Mesothelial cell of epicardium (in vitro differentiated cells): Measurements from ENCODE around the gene HLA-DQA1. TPM values are rescaled to one million over a fixed set of nuclear protein-coding genes. Genes with fewer than 3 reads are reported as not detected.
"Not testable (repeated sequence)": the region's sequence is repeated elsewhere in the genome, so short reads cannot be mapped to it uniquely, and the experiment has no call there.

Experiments used
- DNase-seq, 2 experiments: peaks; one replicate each; pipeline ENCODE4 v3.0.0; 2021; ENCODE audit warnings: low spot score in 2 of 2; ENCODE audit not compliant: unreplicated experiment in 2 of 2
- H3K27ac Mint-ChIP-seq: 2 replicates; pipeline ENCODE4 v1.8.0; 2021; ENCODE audit warnings: mixed read lengths
- H3K27me3 Mint-ChIP-seq: 2 replicates; pipeline ENCODE4 v1.8.0; 2021; ENCODE audit warnings: low read depth, mixed read lengths
- H3K36me3 Mint-ChIP-seq: 2 replicates; pipeline ENCODE4 v1.8.0; 2021; ENCODE audit warnings: mixed read lengths
- H3K4me1 Mint-ChIP-seq: 2 replicates; pipeline ENCODE4 v1.8.0; 2021; ENCODE audit warnings: mixed read lengths
- H3K4me3 Mint-ChIP-seq: 2 replicates; pipeline ENCODE4 v1.8.0; 2021; ENCODE audit warnings: mild to moderate bottlenecking, moderate library complexity, mixed read lengths
- H3K9me3 Mint-ChIP-seq: 2 replicates; pipeline ENCODE4 v1.8.0; 2021; ENCODE audit warnings: mixed read lengths
- CTCF ChIP-seq: fragments of 200-600 bp; sonication (generic); IDR thresholded peaks from one replicate; pipeline ENCODE4 v1.5.0; 2021; ENCODE audit warnings: antibody characterized with exemption; ENCODE audit not compliant: unreplicated experiment
- total RNA-seq: library from RNA; stranded (reverse); gene quantifications from 3 replicates; pipeline ENCODE4 v1.2.1, GENCODE V29; 2021

The HLA-DQA1 gene
- not detected in 3 replicates for total RNA-seq

GRCh38 chr6:32637219-32637880 is at the start of gene HLA-DQA1:
Gene HLA-DQA1 (plus strand): TSS chr6:32637406. CDS start chr6:32637459, 53 bp downstream.
- no peak for DNase-seq
- Mint-ChIP-seq H3K4me3 (no peak within 1 kb of the TSS), H3K4me1 (peaks cover 2% of the 10 kb centered on the region), H3K9me3 (no peaks in the 10 kb centered on the region), H3K27me3 (peaks cover 4% of the 10 kb centered on the region), H3K27ac (no peak within 1 kb of the TSS), H3K36me3 (no peaks in the 10 kb centered on the region)
- TF ChIP-seq CTCF = no peak

- no peaks in the 10 kb centered on the region for H3K9me3 Mint-ChIP-seq
- TF ChIP-seq CTCF = no peak
- no peak overlapping the region for H3K27ac Mint-ChIP-seq
- no peaks in the 10 kb centered on the region for H3K36me3 Mint-ChIP-seq
- no peak for DNase-seq
- peaks cover 11% of the 10 kb centered on the region for H3K4me1 Mint-ChIP-seq
- H3K27me3 Mint-ChIP-seq = peaks cover 32% of the 10 kb centered on the region
- H3K4me3 Mint-ChIP-seq = no peak overlapping the region
Observed at GRCh38 chr6:32588156-32588555, 49.0 kb upstream of the HLA-DQA1 start.

- Mint-ChIP-seq H3K27me3 (peaks cover 22% of the 10 kb centered on the region), H3K4me3 (no peak within 1 kb of the TSS)
- no peak for DNase-seq
Observed at GRCh38 chr6:32589596-32590449, 47.4 kb upstream of the HLA-DQA1 start, which contains the start of gene HLA-DRB1. Gene HLA-DRB1 (minus strand): TSS chr6:32589848. CDS start chr6:32589742, 106 bp downstream.

GRCh38 chr6:32590713-32591112 is 46.5 kb upstream of the HLA-DQA1 start:
- H3K9me3 Mint-ChIP-seq, H3K27ac Mint-ChIP-seq, H3K4me3 Mint-ChIP-seq, H3K36me3 Mint-ChIP-seq, DNase-seq, H3K4me1 Mint-ChIP-seq: not testable (repeated sequence)
- H3K27me3 Mint-ChIP-seq = peaks cover 16% of the 10 kb centered on the region

More at GRCh38 chr6:32589596-32590449, 47.4 kb upstream of the HLA-DQA1 start, which contains the start of gene HLA-DRB1:
- Mint-ChIP-seq H3K9me3 (no peaks in the 10 kb centered on the region), H3K27ac (peak within 1 kb of the TSS; percentile 0), H3K36me3 (no peaks in the 10 kb centered on the region), H3K4me1 (no peaks in the 10 kb centered on the region)
- no peak for TF ChIP-seq CTCF

GRCh38 chr6:32597024-32597423 is 40.2 kb upstream of the HLA-DQA1 start:
- H3K4me1 Mint-ChIP-seq = no peaks in the 10 kb centered on the region
- H3K36me3 Mint-ChIP-seq = no peaks in the 10 kb centered on the region
- DNase-seq = no peak
- H3K4me3 Mint-ChIP-seq = no peak overlapping the region
- H3K27me3 Mint-ChIP-seq = no peaks in the 10 kb centered on the region
- peaks cover 19% of the 10 kb centered on the region for H3K9me3 Mint-ChIP-seq
- TF ChIP-seq CTCF = no peak
- no peak overlapping the region for H3K27ac Mint-ChIP-seq

GRCh38 chr6:32602383-32602782 is 34.8 kb upstream of the HLA-DQA1 start:
- no peak for TF ChIP-seq CTCF
- H3K4me1 Mint-ChIP-seq = no peaks in the 10 kb centered on the region
- no peak for DNase-seq
- no peak overlapping the region for H3K27ac Mint-ChIP-seq
- no peak overlapping the region for H3K4me3 Mint-ChIP-seq
- no peaks in the 10 kb centered on the region for H3K27me3 Mint-ChIP-seq
- H3K36me3 Mint-ChIP-seq = no peaks in the 10 kb centered on the region
- peaks cover 14% of the 10 kb centered on the region for H3K9me3 Mint-ChIP-seq
